ENCODE data around the gene NUP210L.

The NUP210L gene

DNA sequence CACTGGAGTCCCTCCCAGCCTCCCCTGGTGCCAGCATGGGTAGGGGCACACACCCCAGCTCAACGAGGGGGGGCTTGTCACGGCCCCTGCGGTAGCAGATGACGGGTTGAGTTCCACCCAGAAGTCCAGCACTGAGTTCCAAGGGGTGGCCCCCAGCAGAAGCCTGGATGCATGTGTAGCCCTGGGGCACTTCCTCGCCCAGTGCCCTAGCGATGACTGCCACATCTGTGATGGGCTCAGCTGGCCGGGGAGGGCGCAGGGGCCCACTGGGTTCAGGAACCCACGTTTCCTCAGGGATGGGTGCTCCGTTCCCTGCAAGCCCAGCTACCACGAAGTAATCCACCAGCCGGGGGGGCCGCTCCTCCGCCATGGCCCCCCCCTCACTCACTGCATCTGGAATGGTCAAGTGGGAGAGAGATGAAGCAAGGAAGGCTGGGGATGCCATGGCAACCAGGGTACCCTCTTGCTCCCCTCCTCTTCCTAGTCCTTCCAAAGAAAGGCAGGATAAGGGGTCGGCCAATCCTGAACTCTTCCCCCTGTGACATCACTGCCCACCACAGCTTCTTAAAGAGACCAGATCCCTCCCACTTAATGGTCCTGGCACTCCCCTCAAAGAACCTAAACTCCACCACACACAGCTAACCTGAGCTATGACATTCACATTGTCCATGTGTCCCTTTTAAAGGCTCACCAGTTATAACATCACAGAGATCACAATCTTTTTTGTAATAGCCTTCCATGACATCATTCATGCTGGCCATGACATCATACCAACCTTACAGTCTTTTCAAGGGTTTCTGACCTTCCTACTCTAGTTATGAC, 210.7 kb downstream of the NUP210L start:
- DNase-seq (ENCODE audit: low read depth) = no peak

DNA sequence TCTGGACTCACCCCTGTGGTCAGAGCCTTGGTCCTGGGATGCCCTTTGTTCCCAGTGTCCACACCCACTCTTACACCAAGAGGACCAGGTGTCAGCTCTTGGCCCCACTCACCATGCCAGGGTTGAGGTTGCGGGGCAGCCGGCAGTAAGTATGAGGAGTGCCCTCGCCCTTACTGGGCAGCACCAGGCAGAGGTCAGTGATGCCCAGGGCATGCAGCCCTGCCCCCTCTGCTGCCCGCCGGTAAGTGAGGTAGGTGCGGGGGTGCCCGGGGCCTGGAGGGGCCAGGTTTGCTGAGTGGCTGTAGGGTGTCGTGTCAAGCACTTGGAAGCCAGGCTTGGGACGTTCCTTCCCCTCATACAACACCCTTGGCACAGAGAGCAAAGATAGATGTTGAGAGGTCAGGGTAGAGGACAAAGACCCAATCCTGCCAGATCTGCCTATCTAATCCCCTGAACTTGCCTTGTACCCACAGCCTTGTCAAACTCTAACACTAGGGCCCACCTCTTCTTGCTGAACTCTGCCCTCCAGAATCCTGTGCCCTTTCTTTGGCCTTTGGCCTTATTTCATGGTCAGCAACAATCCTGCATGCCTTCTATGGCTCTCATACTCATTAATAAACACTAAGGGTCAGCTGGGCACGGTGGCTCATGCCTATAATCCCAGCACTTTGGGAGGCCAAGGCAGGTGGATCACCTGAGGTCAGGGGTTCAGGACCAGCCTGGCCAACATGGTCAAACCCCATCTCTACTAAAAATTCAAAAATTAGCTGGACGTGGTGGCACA, 211.9 kb downstream of the NUP210L start:
- no peak for DNase-seq (ENCODE audit: low read depth)
